ENCODE results near the gene CCDC149.

CCDC149 gene

GRCh38 chr4:24912252-24913118, at the start of gene CCDC149:
CCDC149 (minus strand) TSS chr4:24913042; CDS start chr4:24912864, 178 bp downstream.
- DNase-seq (ENCODE audit: low read depth): no peak

GRCh38 chr4:24957886-24958285, 45.0 kb upstream of the CCDC149 start:
- DNase-seq (ENCODE audit: low read depth): no peak

DNA sequence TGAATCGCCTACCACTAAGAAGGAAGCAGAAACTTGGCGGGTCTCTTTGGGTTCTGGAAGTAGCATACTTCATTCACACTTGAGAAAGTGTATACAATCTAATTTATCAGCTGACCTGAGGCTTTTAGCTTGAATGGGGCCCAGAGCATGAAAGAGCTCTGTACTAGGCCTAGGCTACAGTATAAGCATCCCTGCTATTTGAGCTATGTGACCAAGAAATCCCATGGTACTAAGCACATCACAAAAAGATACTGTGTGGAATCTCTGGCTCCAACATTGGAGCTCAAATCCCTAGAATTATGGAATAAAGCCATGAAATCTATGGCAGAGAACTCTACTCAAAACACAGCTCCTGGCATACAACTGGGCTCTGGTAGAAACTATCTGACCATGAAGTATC, 43.9 kb upstream of the CCDC149 start:
- no peak for DNase-seq (ENCODE audit: low read depth)

DNA sequence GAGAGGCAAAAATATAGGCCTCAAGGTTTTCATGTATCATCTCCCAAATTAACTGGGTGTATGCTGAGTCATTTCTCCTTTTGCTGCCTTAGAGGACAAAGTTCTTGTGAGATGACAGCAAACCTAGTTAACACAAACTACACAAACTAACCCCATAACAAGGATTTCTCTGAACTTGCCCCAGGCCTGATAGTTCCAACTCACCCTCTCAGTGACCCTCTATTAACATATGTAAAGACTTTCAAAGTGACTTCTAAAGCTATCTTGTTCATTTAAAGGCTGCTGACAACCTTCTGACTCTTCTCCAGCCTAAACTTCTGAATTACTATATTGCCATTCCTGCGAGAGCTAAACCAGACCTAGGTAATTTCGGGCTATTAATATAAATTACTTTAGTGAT, 43.2 kb upstream of the CCDC149 start:
- no peak for DNase-seq (ENCODE audit: low read depth)

DNA sequence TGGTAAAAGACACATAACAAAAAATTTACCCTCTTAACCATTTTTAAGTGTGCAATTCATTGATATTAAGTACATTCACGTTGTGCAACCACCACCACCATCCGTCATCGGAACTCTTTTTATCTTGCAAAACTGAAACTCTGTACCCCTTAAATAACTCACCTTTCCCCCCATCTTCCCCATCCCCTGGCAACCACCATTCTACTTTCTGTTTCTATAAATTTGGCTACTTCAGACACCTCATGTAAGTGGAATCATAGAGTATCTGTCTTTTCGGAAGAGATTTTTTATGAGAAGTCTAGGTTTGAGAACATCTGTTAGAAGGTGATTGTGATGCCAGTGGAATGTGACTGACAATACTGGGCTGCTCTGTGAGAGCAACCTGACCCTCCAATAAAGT, 39.8 kb upstream of the CCDC149 start:
- no peak for DNase-seq (ENCODE audit: low read depth)

- no peak for DNase-seq (ENCODE audit: low read depth)
These were observed 37.1 kb upstream of the CCDC149 start for GRCh38 chr4:24949970-24950369.

GRCh38 chr4:24937917-24938281, 25.1 kb upstream of the CCDC149 start:
- no peak for DNase-seq (ENCODE audit: low read depth)

DNA sequence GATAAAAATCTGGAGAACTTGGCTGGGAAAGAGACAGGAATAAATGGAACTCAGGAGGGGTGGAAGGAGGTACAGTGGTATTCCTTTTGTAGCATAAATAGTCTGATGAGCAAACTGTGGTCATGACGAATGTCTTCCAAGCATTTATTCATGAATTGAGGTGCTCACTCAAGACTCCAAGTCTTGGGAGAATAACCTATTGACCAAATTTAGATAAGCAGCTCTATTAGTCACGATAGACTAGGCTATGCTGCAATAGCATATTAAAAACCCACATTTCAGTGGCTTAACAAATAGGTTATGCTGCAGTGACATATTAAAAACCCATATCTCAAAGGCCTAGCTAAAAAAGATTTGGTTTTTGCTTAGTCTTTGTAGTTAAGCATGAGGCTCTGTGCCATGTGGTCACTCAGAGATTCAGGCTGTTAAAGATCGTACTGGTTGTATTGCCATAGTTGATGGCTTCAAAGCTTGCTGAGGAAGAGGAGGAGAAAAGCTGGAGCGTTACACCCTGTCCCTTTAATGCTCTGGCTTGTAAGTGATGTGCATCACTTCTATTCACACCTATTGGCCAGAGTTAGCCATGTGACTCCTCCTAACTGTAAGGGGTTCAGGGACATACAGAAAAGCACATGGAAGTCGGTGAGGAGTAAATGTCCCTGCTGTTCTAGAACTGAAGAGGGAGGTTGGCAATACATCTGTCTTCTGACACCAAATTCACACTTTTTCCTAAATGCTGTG, 24.5 kb upstream of the CCDC149 start:
- DNase-seq (ENCODE audit: low read depth): no peak

DNA sequence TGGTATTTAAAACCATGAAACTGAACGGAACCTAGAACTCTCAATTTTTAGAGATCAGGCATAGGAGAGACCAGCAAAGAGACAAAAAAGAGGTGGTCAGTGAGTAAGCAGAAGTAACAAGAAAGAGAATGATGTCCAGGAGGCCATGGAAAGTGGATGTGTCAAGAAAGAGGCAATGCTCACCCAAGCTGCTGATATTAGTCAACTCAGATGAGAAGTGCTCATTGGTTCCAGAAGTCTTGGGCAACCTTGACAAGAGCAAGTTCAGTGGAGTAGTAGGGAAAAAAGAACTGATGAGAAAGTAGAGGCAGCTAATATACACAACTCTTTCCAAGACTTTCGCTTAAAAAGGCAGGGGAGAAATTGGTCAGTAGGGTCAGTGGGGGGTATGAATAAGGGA, 23.0 kb upstream of the CCDC149 start:
- DNase-seq (ENCODE audit: low read depth): no peak

DNA sequence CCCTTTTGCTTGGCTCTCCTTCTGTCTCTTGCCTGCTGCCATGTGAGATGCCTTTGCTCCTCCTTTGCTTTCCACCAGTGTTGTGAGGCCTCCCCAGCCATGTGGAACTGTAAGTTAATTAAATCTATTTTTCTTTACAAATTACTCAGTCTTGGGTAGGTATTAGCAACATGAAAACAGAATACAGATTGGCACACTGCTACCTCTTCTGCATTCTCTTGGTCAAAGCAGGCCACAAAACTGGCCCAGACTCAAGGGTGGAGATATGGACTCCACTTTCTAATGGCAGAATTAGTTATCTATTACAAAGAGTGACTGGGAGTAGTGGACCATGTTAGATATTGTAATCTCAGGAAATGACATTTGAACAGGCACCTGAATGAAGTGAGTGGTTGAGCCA, 21.5 kb upstream of the CCDC149 start:
- no peak for DNase-seq (ENCODE audit: low read depth)

- no peak for DNase-seq (ENCODE audit: low read depth)
These were observed 20.9 kb upstream of the CCDC149 start for GRCh38 chr4:24933684-24934275.

DNA sequence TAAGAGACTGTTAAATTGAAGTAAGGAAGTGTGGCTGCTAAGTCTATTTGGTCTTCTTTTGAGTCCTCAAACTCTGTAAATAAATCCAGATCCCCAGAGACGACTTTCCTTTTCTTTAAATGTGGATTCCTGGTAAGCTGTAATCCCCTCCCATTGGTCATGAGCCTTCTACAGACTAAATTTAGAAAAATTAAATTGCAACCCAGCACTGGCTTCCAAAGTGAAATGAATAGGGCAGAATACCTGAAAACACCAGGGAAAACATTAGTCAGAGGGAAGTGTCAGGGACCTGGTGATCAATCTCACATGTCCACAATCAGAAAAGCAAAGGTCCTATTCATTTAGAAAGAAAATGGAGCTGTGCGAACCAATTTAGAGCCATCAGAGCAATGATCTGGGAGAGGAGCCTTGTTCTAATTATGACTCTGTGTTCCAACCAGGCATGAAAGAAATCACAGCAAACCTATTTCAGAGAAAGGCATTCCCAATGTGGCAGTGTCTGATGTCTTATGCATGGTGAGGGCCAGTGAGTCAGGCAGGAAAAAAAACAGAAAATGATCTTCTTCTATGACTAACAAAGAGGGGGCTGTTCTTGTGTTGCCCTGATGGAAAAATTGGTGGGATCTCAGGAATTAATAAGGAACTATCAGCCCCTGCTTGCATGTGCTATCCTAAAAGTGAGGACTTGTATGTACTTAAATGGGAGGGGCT, 19.8 kb upstream of the CCDC149 start:
- no peak for DNase-seq (ENCODE audit: low read depth)

GRCh38 chr4:24930151-24930550, 17.3 kb upstream of the CCDC149 start:
- DNase-seq (ENCODE audit: low read depth): no peak

- no peak for DNase-seq (ENCODE audit: low read depth)
These were observed 15.9 kb upstream of the CCDC149 start for GRCh38 chr4:24928708-24929107.

DNA sequence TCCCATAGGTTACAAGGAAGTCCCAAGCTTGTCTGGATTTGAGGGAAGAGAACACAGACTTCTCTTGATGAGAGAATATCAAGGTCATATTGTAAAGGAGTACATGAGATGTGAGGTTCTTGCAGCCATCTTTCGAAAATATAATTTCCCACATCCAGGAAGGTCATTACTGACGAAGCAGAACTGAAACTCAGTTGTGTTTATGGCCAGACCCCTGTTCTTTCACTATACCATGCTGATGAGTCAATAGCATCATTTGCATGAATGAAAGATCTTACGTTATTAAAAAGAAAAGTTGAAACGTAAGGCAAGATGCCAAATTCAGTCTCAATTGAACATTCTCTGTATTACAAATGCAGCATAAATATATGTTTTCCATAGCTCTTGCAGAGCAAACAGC, 14.2 kb upstream of the CCDC149 start:
- no peak for DNase-seq (ENCODE audit: low read depth)

DNA sequence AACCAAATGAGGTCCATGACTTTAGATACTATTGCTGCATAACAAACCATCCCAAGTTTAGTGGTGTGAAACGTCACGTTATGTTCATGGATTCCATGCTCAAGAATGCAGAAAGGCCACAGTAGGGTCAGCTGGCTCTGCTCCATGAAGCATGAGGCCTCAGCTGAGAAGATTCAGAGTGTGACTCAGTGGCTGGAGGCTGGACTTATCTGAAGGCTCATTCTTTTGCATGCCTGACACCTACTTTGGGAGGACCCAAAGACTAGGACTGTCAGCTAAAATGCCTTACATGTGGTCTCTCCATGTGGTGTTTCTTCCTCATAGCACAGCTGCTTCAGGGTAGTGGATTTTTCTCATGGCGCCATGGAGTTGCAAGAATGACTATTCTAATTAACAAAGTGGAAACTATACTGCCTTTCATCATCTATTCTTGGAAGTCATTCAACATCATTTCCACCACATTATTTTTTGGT, 11.5 kb upstream of the CCDC149 start:
- no peak for DNase-seq (ENCODE audit: low read depth)

- DNase-seq (ENCODE audit: low read depth): no peak
These were observed 10.7 kb upstream of the CCDC149 start for GRCh38 chr4:24923550-24923949.

- DNase-seq (ENCODE audit: low read depth): no peak
These were observed 10.2 kb upstream of the CCDC149 start for GRCh38 chr4:24923002-24923401.

DNA sequence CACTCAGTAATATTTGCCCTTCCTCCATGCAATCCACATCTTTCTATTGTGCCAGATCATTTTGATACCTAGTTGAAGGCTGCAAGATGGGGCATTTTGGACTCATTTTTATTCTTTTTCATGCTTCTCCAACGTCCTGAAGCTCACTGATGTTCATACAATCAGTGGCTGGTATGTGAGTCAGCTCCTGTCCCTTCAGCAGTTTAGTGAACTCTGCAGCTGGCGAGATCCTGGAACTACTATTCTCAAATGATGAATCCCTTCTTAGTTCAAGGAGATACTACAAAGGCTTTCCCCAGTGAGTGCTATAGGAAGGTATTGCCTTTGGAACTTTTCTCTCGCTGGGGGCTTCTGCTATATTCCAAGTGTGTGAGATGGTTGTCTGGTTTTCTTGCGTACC, 9.6 kb upstream of the CCDC149 start:
- no peak for DNase-seq (ENCODE audit: low read depth)

- DNase-seq (ENCODE audit: low read depth): no peak
These were observed 8.6 kb upstream of the CCDC149 start for GRCh38 chr4:24921491-24921890.

- DNase-seq (ENCODE audit: low read depth): no peak
These were observed 7.2 kb upstream of the CCDC149 start for GRCh38 chr4:24920008-24920407.
